Measurements from ENCODE around the gene CD79A. TPM values are rescaled to one million over a fixed set of nuclear protein-coding genes. Genes with fewer than 3 reads are reported as not detected.

Gene CD79A
- polyA plus RNA-seq, 3 donors, result 1.9 to 2.7 (median 2.1) TPM

DNA sequence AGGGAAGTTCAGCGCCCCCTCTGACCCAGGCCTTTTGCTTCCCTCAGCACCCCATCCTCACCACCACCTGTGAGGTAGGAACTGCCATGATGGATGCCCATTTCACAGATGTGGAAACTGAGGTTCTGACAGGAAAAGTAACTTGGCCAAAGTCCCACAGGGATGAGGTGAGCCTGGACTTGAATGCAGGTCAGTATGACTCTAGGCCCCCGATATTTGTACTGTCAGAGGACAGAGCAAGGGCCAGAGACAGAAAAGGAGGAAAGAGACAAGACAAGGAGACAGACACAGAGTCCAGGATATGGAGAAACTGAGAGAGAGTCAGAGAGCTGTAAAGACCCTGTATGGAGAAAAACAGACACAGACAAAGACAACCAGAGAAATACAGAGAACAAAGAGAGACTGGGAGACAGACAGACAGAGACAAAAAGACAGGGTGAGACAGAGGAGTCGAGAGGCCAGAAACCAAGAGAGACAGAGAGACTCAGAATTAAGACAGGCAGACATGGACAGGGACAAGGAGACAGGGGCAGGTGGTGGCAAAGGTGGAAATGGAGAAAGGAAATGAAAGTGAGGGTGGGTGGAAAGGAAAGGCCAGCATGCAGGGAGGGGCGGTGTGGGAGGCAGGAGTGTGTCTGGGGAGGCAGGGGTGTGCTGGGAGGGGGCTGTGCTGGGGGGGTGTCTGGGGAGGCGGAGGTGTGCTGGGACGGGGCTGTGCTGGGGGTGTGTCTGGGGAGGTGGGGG is 46.1 kb downstream of the CD79A start:
- Histone ChIP-seq H3K36me3 (replicated peaks in 1 of 2; ENCODE audit: control insufficient read depth in 1 of 2, insufficient read depth in 2 of 2, low read length in 2 of 2) (no peaks in the 10 kb centered on the region), H3K27ac (ENCODE audit: low read depth in 1 of 2, low read length in 2 of 2) (no peak overlapping the region), H4K20me1 (ENCODE audit: insufficient read depth, low read length) (no peaks in the 10 kb centered on the region), H3K9ac (ENCODE audit: insufficient read depth, low read length, poor library complexity, severe bottlenecking) (no peak overlapping the region), H3K4me1 (ENCODE audit: control insufficient read depth in 1 of 2, insufficient read depth in 2 of 2, low read length in 2 of 2) (peaks cover 0 to 4% of the 10 kb centered on the region in 2 donors), H3K4me2 (replicated peaks; ENCODE audit: extremely low read depth, low read length, poor library complexity, severe bottlenecking) (no peak overlapping the region), H2AFZ (ENCODE audit: insufficient read depth, low read depth, low read length, poor library complexity, severe bottlenecking) (no peak overlapping the region), H3K79me2 (ENCODE audit: insufficient read depth, low read length) (no peaks in the 10 kb centered on the region), H3K9me3 (replicated peaks in 1 of 2; ENCODE audit: control insufficient read depth in 1 of 2, insufficient read depth in 1 of 2, low read length in 2 of 2) (no peaks in the 10 kb centered on the region), H3K4me3 (replicated peaks in 1 of 3; ENCODE audit: low read depth in 2 of 3, low read length in 3 of 3) (no peak overlapping the region), H3K27me3 (ENCODE audit: control insufficient read depth in 2 of 2, insufficient read depth in 2 of 2, low read length in 2 of 2) (peaks cover 37 to 75% of the 10 kb centered on the region in 2 donors)
- 58% methylated on average over 3 of the region's 6 CpGs for WGBS (ENCODE audit: insufficient coverage)
- Mint-ChIP-seq H3K27ac (no peak overlapping the region), H3K36me3 (peaks cover 0 to 11% of the 10 kb centered on the region in 2 donors), H3K27me3 (ENCODE audit: low read depth in 3 of 3) (peaks cover 0 to 30% (median 20%) of the 10 kb centered on the region in 3 donors), H3K4me3 (peak overlapping the region in 1 of 2 donors; percentile 54), H3K9me3 (peaks cover 0 to 9% (median 5%) of the 10 kb centered on the region in 7 donors), H3K4me1 (peaks cover 10% of the 10 kb centered on the region)
- DNase-seq, result no peak
- intact Hi-C loops (cut with micrococcal nuclease), result no loop called here
- TF ChIP-seq, protein P1, sequence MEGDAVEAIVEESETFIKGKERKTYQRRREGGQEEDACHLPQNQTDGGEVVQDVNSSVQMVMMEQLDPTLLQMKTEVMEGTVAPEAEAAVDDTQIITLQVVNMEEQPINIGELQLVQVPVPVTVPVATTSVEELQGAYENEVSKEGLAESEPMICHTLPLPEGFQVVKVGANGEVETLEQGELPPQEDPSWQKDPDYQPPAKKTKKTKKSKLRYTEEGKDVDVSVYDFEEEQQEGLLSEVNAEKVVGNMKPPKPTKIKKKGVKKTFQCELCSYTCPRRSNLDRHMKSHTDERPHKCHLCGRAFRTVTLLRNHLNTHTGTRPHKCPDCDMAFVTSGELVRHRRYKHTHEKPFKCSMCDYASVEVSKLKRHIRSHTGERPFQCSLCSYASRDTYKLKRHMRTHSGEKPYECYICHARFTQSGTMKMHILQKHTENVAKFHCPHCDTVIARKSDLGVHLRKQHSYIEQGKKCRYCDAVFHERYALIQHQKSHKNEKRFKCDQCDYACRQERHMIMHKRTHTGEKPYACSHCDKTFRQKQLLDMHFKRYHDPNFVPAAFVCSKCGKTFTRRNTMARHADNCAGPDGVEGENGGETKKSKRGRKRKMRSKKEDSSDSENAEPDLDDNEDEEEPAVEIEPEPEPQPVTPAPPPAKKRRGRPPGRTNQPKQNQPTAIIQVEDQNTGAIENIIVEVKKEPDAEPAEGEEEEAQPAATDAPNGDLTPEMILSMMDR (IDR thresholded peaks at IDR 0.05), result no peak

DNA sequence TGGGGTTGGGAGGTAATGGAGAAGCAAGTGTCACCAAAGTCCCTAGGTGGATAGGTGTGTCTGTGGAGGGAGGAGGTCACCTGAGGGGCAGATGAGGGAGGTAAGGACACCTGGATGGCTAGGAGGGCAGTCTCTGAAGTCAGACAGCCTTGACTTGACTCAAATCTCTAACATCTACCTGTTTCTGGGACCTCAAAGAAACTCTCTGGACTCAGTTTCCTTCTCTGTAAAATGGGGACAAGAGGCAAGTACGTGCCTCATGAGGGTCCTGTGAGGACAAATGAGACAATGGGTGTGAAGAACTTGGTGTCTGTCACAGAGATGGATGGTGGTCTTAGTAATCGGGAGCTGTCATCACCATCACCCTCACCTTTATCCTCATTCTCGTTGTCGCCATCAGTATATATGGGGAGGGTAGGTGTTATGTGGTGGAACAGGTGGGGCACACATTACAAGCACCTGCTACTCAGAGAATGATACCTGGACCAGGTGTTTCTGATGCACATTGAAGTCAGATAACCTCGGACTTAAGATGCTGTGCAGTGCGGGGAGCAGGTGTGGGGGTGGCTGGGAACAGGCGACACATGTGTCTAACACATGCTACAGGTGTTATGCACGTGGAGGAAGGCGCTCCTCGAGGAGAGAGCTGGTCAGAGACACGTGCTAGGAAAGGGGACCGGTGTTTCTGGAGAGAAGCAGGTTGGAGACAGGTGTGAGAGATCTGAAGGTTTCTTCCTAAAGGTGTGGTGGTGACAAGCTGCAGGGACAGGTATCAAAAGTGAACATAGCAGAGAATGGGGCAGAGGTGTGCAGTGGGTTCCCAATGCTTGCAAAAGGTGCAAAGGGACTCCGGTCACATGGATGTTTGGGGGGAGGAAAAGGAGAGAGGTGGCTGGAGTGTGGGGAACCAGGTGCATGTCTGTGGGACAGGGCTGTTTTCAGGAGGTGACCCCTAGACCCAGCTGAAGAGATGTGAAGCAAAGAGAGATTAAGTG is 47.4 kb downstream of the CD79A start:
- no peak overlapping the region for H3K4me3 ChIP-seq (replicated peaks in 1 of 3; ENCODE audit: low read depth in 2 of 3, low read length in 3 of 3)
- WGBS (ENCODE audit: insufficient coverage), result 53% methylated on average over 8 of the region's 13 CpGs
- TF ChIP-seq, protein P1 (IDR thresholded peaks at IDR 0.05), result no peak
- intact Hi-C loops (cut with micrococcal nuclease), result no loop called here
- H3K27me3 Mint-ChIP-seq (ENCODE audit: low read depth in 3 of 3), result peaks cover 0 to 40% (median 29%) of the 10 kb centered on the region in 3 donors
- no peaks in the 10 kb centered on the region for H3K79me2 ChIP-seq (ENCODE audit: insufficient read depth, low read length)
- H2AFZ ChIP-seq (ENCODE audit: insufficient read depth, low read depth, low read length, poor library complexity, severe bottlenecking), result no peak overlapping the region
- H3K4me3 Mint-ChIP-seq, result no peak overlapping the region
- H3K36me3 Mint-ChIP-seq, result peaks cover 0 to 17% of the 10 kb centered on the region in 2 donors
- peaks cover 0 to 6% of the 10 kb centered on the region in 2 donors for H3K9me3 ChIP-seq (replicated peaks in 1 of 2; ENCODE audit: control insufficient read depth in 1 of 2, insufficient read depth in 1 of 2, low read length in 2 of 2)
- H3K4me1 Mint-ChIP-seq, result peaks cover 17% of the 10 kb centered on the region
- H3K4me1 ChIP-seq (ENCODE audit: control insufficient read depth in 1 of 2, insufficient read depth in 2 of 2, low read length in 2 of 2), result peaks cover 4 to 15% of the 10 kb centered on the region in 2 donors
- no peak overlapping the region for H3K27ac ChIP-seq (ENCODE audit: low read depth in 1 of 2, low read length in 2 of 2)
- no peak overlapping the region for H3K9ac ChIP-seq (ENCODE audit: insufficient read depth, low read length, poor library complexity, severe bottlenecking)
- no peak overlapping the region for H3K27ac Mint-ChIP-seq
- H4K20me1 ChIP-seq (ENCODE audit: insufficient read depth, low read length), result no peaks in the 10 kb centered on the region
- H3K27me3 ChIP-seq (ENCODE audit: control insufficient read depth in 2 of 2, insufficient read depth in 2 of 2, low read length in 2 of 2), result peaks cover 45 to 82% of the 10 kb centered on the region in 2 donors
- H3K4me2 ChIP-seq (replicated peaks; ENCODE audit: extremely low read depth, low read length, poor library complexity, severe bottlenecking), result no peak overlapping the region
- H3K9me3 Mint-ChIP-seq, result peaks cover 0 to 14% (median 5%) of the 10 kb centered on the region in 7 donors
- no peak for DNase-seq
- H3K36me3 ChIP-seq (replicated peaks in 1 of 2; ENCODE audit: control insufficient read depth in 1 of 2, insufficient read depth in 2 of 2, low read length in 2 of 2), result no peaks in the 10 kb centered on the region

Data from CD14-positive monocyte (primary cell).